DND-41 (cell line): Measurements from ENCODE around the gene ANKDD1B.

ENCODE experiments used
- CTCF ChIP-seq: IDR thresholded peaks from 2 replicates; pipeline ENCODE4 v1.5.1; 2012; ENCODE audit warnings: borderline replicate concordance, low read length, moderate library complexity, mild to moderate bottlenecking; ENCODE audit not compliant: poor library complexity, severe bottlenecking; ENCODE audit errors: extremely low read depth
- EZH2 ChIP-seq: IDR thresholded peaks from 3 replicates; pipeline ENCODE4 v1.6.1; 2012; ENCODE audit warnings: borderline replicate concordance, low read depth, mild to moderate bottlenecking, moderate library complexity, low read length, inconsistent platforms; ENCODE audit not compliant: severe bottlenecking

- TF ChIP-seq CTCF: no peak
- no peak for TF ChIP-seq EZH2
These were observed 5.8 kb downstream of the ANKDD1B start for GRCh38 chr5:75616971-75617621.
